HG03108 (cell line): Measurements from ENCODE around the gene RNF133.
"Not testable (repeated sequence)": the region's sequence is repeated elsewhere in the genome, so short reads cannot be mapped to it uniquely, and the experiment has no call there.

ENCODE experiments used
- ATAC-seq: cut with Tn5 transposase; IDR thresholded peaks from one replicate; pipeline ENCODE4 v1.9.1; 2021; ENCODE audit warnings: moderate library complexity; ENCODE audit not compliant: unreplicated experiment

The RNF133 gene

GRCh38 chr7:122689346-122690109 is 9.4 kb downstream of the RNF133 start:
- no peak for ATAC-seq

DNA sequence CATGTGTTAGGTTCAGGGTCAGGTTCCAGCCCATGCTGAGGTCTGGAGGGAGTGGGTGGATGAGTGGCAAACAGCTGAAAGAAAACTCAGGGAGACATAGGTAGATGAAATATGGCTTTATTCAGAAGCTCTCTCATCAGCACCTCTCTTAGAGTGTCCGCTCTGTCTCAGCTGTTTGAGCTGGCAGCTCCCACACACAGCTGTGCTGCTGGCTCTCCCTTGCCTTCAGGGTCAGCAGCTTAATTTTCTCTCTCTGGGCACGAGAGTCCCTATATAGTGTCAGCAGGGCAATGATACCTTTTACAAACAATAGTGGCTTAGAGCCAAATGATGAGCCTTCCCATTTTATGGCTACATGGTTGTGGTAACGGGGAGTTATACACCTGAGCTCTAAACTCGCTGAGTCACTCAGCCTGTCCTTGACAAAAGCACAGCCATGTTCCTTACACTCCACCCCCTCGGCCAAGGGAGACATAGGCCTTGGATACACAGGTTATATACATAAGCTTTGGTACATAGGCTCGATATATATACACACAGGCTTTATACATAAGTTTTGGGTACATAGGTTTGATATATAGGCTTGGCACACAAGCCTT is 10.4 kb downstream of the RNF133 start:
- no peak for ATAC-seq

GRCh38 chr7:122686360-122686878 is 12.5 kb downstream of the RNF133 start:
- no peak for ATAC-seq

- no peak for ATAC-seq
Observed at GRCh38 chr7:122684504-122684903, 14.4 kb downstream of the RNF133 start.

GRCh38 chr7:122682815-122683550 is 15.9 kb downstream of the RNF133 start:
- no peak for ATAC-seq

- not testable (repeated sequence) for ATAC-seq
Observed at GRCh38 chr7:122681186-122681585, 17.7 kb downstream of the RNF133 start.

DNA sequence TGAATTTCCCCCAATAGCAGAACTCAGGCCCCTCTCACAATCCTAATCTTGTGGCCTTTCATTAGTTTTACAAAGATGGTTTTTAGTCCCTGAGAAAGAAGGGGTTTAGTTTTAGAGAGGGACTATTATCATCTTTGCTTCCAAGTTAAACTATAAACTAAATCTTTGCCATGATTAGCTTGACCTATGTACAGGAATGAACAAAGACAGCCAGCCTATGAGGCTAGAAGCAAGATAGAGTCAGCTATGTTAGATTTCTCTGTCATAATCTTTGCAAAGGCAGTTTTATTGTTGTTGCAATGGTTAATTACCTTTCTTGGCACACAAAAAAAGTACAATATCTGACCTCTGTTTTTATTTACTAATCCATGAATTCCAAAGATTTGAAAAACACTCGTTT is 19.1 kb downstream of the RNF133 start:
- ATAC-seq: no peak

GRCh38 chr7:122679269-122679709 is 19.6 kb downstream of the RNF133 start:
- ATAC-seq: not testable (repeated sequence)

GRCh38 chr7:122677149-122677548 is 21.8 kb downstream of the RNF133 start:
- no peak for ATAC-seq

DNA sequence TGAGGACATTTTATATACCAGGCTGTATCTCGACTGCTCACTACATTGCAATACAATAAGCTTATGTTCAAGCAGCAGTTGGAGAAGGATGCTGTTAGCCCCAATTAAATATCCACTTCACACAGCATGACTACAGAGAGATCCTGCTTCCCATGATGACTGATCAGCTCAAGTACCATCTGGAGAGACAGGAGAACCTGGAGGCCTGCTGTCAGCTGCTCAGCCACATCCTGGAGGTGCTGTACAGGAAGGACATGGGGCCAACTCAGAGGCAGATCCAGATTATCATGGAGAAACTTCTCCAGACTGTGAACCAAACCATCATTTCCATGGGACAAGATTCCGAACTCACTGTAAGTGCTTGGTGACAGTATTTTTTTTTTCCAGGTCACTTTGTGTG is 22.5 kb downstream of the RNF133 start:
- ATAC-seq: no peak

GRCh38 chr7:122675621-122676020 is 23.3 kb downstream of the RNF133 start:
- ATAC-seq: no peak

GRCh38 chr7:122675011-122675410 is 23.9 kb downstream of the RNF133 start:
- no peak for ATAC-seq

- no peak for ATAC-seq
Observed at GRCh38 chr7:122674502-122674901, 24.4 kb downstream of the RNF133 start.

DNA sequence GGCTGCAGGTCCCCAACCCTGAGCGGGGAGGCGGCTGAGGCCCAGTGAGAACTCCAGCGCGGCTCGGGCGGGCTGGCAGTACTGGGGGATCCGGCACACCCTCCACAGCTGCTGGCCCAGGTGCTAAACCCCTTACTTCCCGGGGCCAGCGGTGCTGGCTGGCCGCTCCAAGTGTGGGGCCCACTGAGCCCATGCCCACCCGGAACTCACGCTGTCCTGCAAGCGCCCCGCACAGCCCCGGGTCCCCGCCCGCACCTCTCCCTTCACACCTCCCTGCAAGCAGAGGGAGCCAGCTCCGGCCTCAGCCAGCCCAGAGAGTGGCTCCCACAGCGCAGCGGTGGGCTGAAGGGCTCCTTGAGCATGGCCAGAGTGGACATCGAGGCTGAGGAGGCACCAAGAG is 25.0 kb downstream of the RNF133 start:
- ATAC-seq: no peak

DNA sequence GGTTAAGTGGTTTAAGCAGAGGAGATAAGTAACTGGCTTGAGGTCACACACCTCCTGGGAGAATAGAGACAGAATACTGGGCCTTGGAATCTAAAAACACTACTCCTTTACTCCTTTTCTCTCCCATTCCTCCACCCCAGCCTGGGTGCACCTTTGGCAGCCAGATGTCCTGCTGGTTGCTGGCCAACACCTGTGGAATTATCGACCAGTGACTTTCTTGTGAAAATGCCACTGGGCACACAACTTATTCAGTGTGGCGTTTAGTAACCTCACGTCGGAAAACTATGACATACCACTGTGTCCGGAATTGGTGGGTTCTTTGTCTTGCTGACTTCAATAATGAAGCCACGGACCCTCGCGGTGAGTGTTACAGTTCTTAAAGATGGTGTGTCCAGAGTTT is 26.4 kb downstream of the RNF133 start:
- ATAC-seq: no peak

DNA sequence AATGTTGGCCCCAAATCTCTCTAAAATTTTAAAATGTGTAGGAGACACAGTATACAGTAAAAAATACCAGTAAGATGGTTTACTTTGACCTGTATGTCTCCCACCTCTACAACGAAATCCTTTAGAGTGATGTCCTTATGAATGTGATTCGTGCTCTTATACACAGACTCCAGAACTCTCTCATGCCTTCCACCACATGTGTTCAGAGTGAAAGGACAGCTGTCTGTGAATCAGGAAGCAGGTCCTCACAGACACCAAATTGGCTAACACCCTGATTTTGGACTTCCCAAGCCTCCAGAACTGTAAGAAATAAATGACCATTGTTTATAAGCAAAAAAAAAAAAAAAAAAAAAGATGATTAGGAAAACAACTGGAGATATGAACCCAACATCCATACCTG is 35.2 kb downstream of the RNF133 start:
- no peak for ATAC-seq

- no peak for ATAC-seq
Observed at GRCh38 chr7:122658856-122659255, 40.1 kb downstream of the RNF133 start.

GRCh38 chr7:122653685-122654084 is 45.2 kb downstream of the RNF133 start:
- no peak for ATAC-seq

DNA sequence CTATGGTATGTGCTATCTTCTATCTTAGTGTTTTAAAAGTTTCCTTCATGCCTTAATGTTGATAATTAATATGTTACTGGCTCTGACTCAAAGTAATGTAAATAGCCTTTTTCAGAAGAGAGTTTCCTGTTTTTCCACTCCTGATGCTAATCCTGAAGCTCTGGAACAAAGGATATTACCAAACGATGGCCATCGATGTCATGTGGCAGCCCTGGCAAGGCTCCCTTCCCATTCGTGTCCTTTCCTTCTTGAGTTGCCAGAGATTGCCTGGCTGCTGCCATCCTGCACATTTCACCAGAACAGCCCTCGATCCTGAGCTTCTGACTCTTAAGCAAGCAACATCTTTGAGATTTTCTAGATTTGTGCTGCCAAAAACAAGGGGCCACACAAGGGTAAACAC is 46.0 kb downstream of the RNF133 start:
- no peak for ATAC-seq

DNA sequence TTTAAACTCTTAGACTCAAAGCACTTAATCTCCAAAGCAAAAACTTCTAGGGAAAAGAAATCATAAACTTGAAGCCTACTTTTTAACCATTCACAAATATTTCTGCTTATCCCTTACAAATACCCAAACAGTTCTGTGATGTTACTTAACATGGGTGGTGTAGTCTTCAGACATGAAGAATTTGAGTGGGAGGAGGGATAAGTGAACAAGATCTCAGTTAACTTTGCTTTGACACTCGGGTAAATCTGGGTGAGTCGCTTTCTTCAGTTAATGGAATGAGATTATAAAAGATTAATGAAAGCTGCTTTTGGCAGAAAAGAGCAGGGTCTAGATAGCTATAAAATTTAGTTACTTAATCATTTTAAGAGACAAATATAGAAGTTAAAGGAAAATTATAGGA is 47.5 kb downstream of the RNF133 start:
- no peak for ATAC-seq
